Panc1 (cell line): ENCODE results near the gene ANKMY1. TPM values are rescaled to one million over a fixed set of nuclear protein-coding genes. Genes with fewer than 3 reads are reported as not detected.

ENCODE experiments used
- ATAC-seq: fragments of 200-7000 bp; cut with Tn5 transposase; 2 replicates; pipeline ENCODE4 v1.9.1; 2020; ENCODE audit warnings: mild to moderate bottlenecking, moderate library complexity
- BruUV-seq: library from RNA; stranded (reverse); fragments of 400-500 nt; replicated peaks from 2 replicates; lab custom pipeline; 2021; lab: Mats Ljungman, UMichigan
- CTCF ChIA-PET: fragments of 300-600 bp; sonication (Branson Sonifier 250); formaldehyde crosslinking; loops from one replicate; lab custom pipeline; 2022; ENCODE audit warnings: antibody characterized with exemption; lab: Charles Lee
- POLR2A ChIA-PET: fragments of 300-600 bp; sonication (Branson Sonifier 250); formaldehyde crosslinking; loops from one replicate; lab custom pipeline; 2022; ENCODE audit warnings: antibody characterized with exemption; lab: Charles Lee
- DNase-seq: peaks from one replicate; pipeline ENCODE4 v3.0.0-alpha.2; 2010; ENCODE audit warnings: low read depth, low spot score
- H3K27ac ChIP-seq: 2 replicates; pipeline ENCODE4 v1.5.1; 2011; ENCODE audit warnings: mild to moderate bottlenecking, low read length, inconsistent platforms
- H3K27me3 ChIP-seq: fragments of 200-500 bp; sonication (Bioruptor generic); 2 replicates; pipeline ENCODE4 v1.6.0; 2014; ENCODE audit warnings: low read length, inconsistent platforms; ENCODE audit not compliant: control insufficient read depth, insufficient read depth
- H3K36me3 ChIP-seq: fragments of 200-500 bp; sonication (Bioruptor generic); 2 replicates; pipeline ENCODE4 v1.5.1; 2014; ENCODE audit warnings: inconsistent platforms, mild to moderate bottlenecking, low read length, moderate library complexity; ENCODE audit not compliant: control insufficient read depth, insufficient read depth
- H3K4me1 ChIP-seq: 2 replicates; pipeline ENCODE4 v1.5.1; 2011; ENCODE audit warnings: inconsistent platforms, mild to moderate bottlenecking, low read length, moderate library complexity; ENCODE audit not compliant: control insufficient read depth, insufficient read depth
- H3K4me3 ChIP-seq, 2 experiments: 2 replicates each; pipeline ENCODE4 v1.5.1; 2011 to 2012; ENCODE audit warnings: low read depth in 2 of 2, low read length in 2 of 2, mild to moderate bottlenecking in 2 of 2, inconsistent platforms in 1 of 2, moderate library complexity in 1 of 2
- H3K9me3 ChIP-seq: fragments of 200-500 bp; sonication (Bioruptor generic); 2 replicates; pipeline ENCODE4 v1.5.1; 2014; ENCODE audit warnings: low read depth, mild to moderate bottlenecking, inconsistent platforms, low read length, moderate library complexity; ENCODE audit not compliant: control insufficient read depth, insufficient read depth
- CTCF ChIP-seq: fragments of 450-650 bp; IDR thresholded peaks from 2 replicates; pipeline ENCODE4 v1.5.1; 2017; ENCODE audit warnings: mild to moderate bottlenecking
- POLR2AphosphoS5 ChIP-seq: IDR thresholded peaks from 2 replicates; pipeline ENCODE4 v1.6.1; 2012; ENCODE audit warnings: mild to moderate bottlenecking, low read depth, low read length, moderate library complexity
- SIN3A ChIP-seq: IDR thresholded peaks from 2 replicates; pipeline ENCODE4 v1.6.1; 2012; ENCODE audit warnings: low read depth, mild to moderate bottlenecking, low read length, moderate library complexity, borderline replicate concordance; ENCODE audit not compliant: insufficient read depth
- TCF7L2 ChIP-seq: IDR thresholded peaks from 2 replicates; pipeline ENCODE4 v1.6.1; 2011; ENCODE audit warnings: mild to moderate bottlenecking, low read depth, low read length, inconsistent platforms
- in situ Hi-C: cut with HindIII; loops from 2 replicates; pipeline ENCODE4 v1.10.0; 2016; ENCODE audit warnings: low sequenced_read_pairs, low pct_unique_long_range_greater_than_20kb
- intact Hi-C: fragments of 100-400 bp; cut with micrococcal nuclease; formaldehyde crosslinking; loops from one replicate; pipeline ENCODE4 v1.10.0; 2022; ENCODE audit not compliant: unreplicated experiment
- total RNA-seq: library from RNA; stranded (reverse); gene quantifications from one replicate; pipeline ENCODE4 v1.2.1, GENCODE V29; 2021; ENCODE audit not compliant: unreplicated experiment
- TF ChIP-seq, protein P1 (sequence below), 2 experiments: IDR thresholded peaks; 2 replicates each; pipeline ENCODE4 v1.6.1; 2011 to 2012; ENCODE audit warnings: low read depth in 2 of 2, control low read depth in 1 of 2, low read length in 1 of 2, mild to moderate bottlenecking in 1 of 2, moderate library complexity in 1 of 2; ENCODE audit not compliant: insufficient read depth in 1 of 2

ANKMY1 gene
- total RNA-seq, 1 experiment from 2014 or later = 19.5 TPM

- DNase-seq (no peak), ATAC-seq (no peak)
- Histone ChIP-seq H3K27ac (no peak overlapping the region; the same call in 1 of the 2 replicates), H3K9me3 (no peaks in the 10 kb centered on the region), H3K4me3 (no peak overlapping the region), H3K4me1 (peaks cover 8% of the 10 kb centered on the region; the same call in 1 of the 2 replicates), H3K27me3 (no peaks in the 10 kb centered on the region), H3K36me3 (no peaks in the 10 kb centered on the region; the same call in 1 of the 2 replicates)
- no TSS peak for BruUV-seq
- POLR2A ChIA-PET = no interaction called here
- TF ChIP-seq, protein P1, sequence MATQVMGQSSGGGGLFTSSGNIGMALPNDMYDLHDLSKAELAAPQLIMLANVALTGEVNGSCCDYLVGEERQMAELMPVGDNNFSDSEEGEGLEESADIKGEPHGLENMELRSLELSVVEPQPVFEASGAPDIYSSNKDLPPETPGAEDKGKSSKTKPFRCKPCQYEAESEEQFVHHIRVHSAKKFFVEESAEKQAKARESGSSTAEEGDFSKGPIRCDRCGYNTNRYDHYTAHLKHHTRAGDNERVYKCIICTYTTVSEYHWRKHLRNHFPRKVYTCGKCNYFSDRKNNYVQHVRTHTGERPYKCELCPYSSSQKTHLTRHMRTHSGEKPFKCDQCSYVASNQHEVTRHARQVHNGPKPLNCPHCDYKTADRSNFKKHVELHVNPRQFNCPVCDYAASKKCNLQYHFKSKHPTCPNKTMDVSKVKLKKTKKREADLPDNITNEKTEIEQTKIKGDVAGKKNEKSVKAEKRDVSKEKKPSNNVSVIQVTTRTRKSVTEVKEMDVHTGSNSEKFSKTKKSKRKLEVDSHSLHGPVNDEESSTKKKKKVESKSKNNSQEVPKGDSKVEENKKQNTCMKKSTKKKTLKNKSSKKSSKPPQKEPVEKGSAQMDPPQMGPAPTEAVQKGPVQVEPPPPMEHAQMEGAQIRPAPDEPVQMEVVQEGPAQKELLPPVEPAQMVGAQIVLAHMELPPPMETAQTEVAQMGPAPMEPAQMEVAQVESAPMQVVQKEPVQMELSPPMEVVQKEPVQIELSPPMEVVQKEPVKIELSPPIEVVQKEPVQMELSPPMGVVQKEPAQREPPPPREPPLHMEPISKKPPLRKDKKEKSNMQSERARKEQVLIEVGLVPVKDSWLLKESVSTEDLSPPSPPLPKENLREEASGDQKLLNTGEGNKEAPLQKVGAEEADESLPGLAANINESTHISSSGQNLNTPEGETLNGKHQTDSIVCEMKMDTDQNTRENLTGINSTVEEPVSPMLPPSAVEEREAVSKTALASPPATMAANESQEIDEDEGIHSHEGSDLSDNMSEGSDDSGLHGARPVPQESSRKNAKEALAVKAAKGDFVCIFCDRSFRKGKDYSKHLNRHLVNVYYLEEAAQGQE (IDR thresholded peaks at IDR 0.05; ENCODE audit: insufficient read depth in 1 of 2, low read depth in 2 of 2, low read length in 1 of 2) = no peak
- no peak for TF ChIP-seq CTCF
- TF ChIP-seq TCF7L2 = no peak
- TF ChIP-seq POLR2AphosphoS5 = no peak
- TF ChIP-seq SIN3A = no peak
- intact Hi-C loops (loop anchor here (1.0 to 5.0 kb wide), 2 partner anchors 206 to 287 kb away; no protein-coding TSS in a partner anchor), in situ Hi-C loops (no loop called here)
- CTCF ChIA-PET = interaction anchor here (1.5 kb wide), 1 partner anchor 206 kb away, joined by 3 read pairs; no protein-coding TSS in a partner anchor
Measured at GRCh38 chr2:240438810-240439697, 118.7 kb downstream of the ANKMY1 start.

DNA sequence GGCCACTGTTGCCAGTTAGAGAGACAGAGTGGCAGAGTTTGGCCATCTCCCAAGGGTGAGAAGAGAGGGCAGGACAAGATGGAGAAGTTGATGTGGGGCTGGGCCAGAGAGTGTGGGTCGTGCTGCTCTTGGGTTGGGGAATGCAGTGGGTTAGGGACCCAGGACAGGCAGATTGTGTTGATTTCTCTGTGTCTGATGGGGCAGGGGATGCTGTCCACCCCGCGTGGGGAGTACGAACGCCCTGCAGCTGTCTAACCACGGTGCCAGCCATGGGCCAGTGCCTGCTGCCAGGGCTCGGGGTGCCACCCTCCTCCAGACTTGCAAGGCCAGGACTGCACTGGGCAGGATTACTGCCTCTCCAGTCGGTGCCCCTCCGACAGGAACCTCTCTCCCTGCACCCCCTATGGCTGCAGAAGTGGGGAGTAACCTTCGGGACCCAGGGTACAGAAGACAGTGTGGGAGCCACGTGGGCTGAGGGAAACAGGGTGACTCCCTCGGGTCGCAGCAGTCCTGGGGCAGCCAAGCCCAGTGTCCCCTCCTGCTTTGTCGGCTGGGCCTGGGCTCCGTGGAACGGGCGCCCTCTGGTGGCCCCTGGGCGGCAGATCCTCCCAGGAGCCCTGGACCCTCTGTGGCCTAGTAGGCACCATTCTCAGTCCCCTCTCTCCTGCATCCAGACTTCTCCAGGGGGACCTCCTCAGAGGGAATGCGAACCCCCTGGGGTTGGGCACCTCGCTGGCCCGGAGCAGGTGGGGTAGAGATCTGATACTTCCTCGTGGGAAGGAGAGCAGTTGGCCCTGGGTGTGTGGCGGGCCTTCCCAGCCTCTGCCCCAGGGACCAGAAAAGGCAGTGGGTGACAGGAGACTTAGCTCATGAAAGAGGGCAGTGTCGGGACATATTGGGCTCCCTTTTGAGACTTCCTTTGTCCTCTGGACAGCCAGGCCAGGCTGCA, 119.7 kb downstream of the ANKMY1 start:
- no peaks in the 10 kb centered on the region for H3K27me3 ChIP-seq
- ChIA-PET POLR2A (no interaction called here), CTCF (no interaction called here)
- intact Hi-C loops (loop anchor here (1.0 to 5.0 kb wide), 2 partner anchors 205 to 286 kb away; no protein-coding TSS in a partner anchor), in situ Hi-C loops (no loop called here)
- no peaks in the 10 kb centered on the region; the same call in 1 of the 2 replicates for H3K36me3 ChIP-seq
- no peak overlapping the region; the same call in 1 of the 2 replicates for H3K27ac ChIP-seq
- DNase-seq = peak; percentile 36
- no TSS peak for BruUV-seq
- H3K4me3 ChIP-seq = no peak overlapping the region
- peak; percentile 75 for ATAC-seq
- no peak for TF ChIP-seq TCF7L2
- TF ChIP-seq, protein P1 (IDR thresholded peaks at IDR 0.05; ENCODE audit: insufficient read depth in 1 of 2, low read depth in 2 of 2, low read length in 1 of 2) = 0 out of 4 replicates have a peak, but pooled peaks of 1 of the 2 experiments have one; percentile 22
- no peak for TF ChIP-seq POLR2AphosphoS5
- no peak for TF ChIP-seq SIN3A
- TF ChIP-seq CTCF = peak; percentile 98
- H3K4me1 ChIP-seq = peaks cover 12% of the 10 kb centered on the region
- no peaks in the 10 kb centered on the region for H3K9me3 ChIP-seq
